Suprapubic skin (tissue), 4 donors: ENCODE measurements around the gene LNPEP.

Experiments
- CTCF ChIP-seq, 2 donors: fragments of 200-600 bp in 1 of 2; fragments of 450-650 bp in 1 of 2; sonication (generic) in 1 of 2; IDR thresholded peaks; one replicate each; pipeline ENCODE4 v1.5.1; 2016 to 2019; ENCODE audit warnings: antibody characterized with exemption in 2 of 2, mild to moderate bottlenecking in 1 of 2, moderate library complexity in 1 of 2
- EP300 ChIP-seq: sonication (generic); formaldehyde crosslinking; IDR thresholded peaks from one replicate; pipeline ENCODE4 v1.6.1; 2017; ENCODE audit warnings: antibody characterized with exemption
- POLR2A ChIP-seq, 2 donors: fragments of 450-650 bp; IDR thresholded peaks; one replicate each; pipeline ENCODE4 v1.6.1; 2017; ENCODE audit warnings: antibody characterized with exemption in 2 of 2, mild to moderate bottlenecking in 2 of 2, moderate library complexity in 2 of 2
- POLR2AphosphoS5 ChIP-seq, 3 donors: sonication (generic); formaldehyde crosslinking; IDR thresholded peaks; one replicate each; pipeline ENCODE4 v1.6.1; 2017; ENCODE audit warnings: antibody characterized with exemption in 3 of 3

- TF ChIP-seq CTCF (IDR thresholded peaks at IDR 0.05) (no peak), EP300 (no peak), POLR2A (IDR thresholded peaks at IDR 0.05) (no peak), POLR2AphosphoS5 (IDR thresholded peaks at IDR 0.05) (no peak)
Observed at GRCh38 chr5:97067296-97067850, 131.5 kb downstream of the LNPEP start.
